ENCODE measurements around the gene CCNL2. TPM values are rescaled to one million over a fixed set of nuclear protein-coding genes. Genes with fewer than 3 reads are reported as not detected.

CCNL2 gene
- total RNA-seq, 6 donors from 2014 or later = 131 to 897 (median 216) TPM

GRCh38 chr1:1377540-1378205, 21.5 kb downstream of the CCNL2 start:
- H3K9me3 ChIP-seq = no peaks in the 10 kb centered on the region
- 95 to 96% methylated on average over 16 of the region's 16 CpGs for WGBS, 2 donors
- ATAC-seq (ENCODE audit: low FRiP score in 2 of 2) = no peak
- no peak for TF ChIP-seq POLR2AphosphoS5 (IDR thresholded peaks at IDR 0.05)
- TF ChIP-seq CTCF (IDR thresholded peaks at IDR 0.05) = no peak
- TF ChIP-seq EP300 (IDR thresholded peaks at IDR 0.05) = no peak
- no peak for TF ChIP-seq POLR2A (IDR thresholded peaks at IDR 0.05)
- H3K4me3 ChIP-seq = no peak overlapping the region
- H3K4me1 ChIP-seq = peaks cover 17 to 28% (median 22%) of the 10 kb centered on the region in 4 donors
- DNase-seq = peak in 1 of 2 donors; percentile 66
- peaks cover 0 to 25% (median 13%) of the 10 kb centered on the region in 4 donors for H3K36me3 ChIP-seq
- H3K27ac ChIP-seq = no peak overlapping the region
- no peaks in the 10 kb centered on the region for H3K27me3 ChIP-seq

- peak overlapping the region in 1 of 4 donors; percentile 98 for H3K27ac ChIP-seq
- 95 to 97% methylated on average over 9 to 10 of the region's 10 CpGs for WGBS, 2 donors
- peaks cover 26 to 38% (median 31%) of the 10 kb centered on the region in 4 donors for H3K4me1 ChIP-seq
- ATAC-seq (ENCODE audit: low FRiP score in 2 of 2) = no peak
- TF ChIP-seq POLR2AphosphoS5 (IDR thresholded peaks at IDR 0.05) (no peak), POLR2A (IDR thresholded peaks at IDR 0.05) (no peak), EP300 (IDR thresholded peaks at IDR 0.05) (no peak), CTCF (IDR thresholded peaks at IDR 0.05) (no peak)
- peak in 1 of 2 donors; percentile 60 for DNase-seq
- H3K4me3 ChIP-seq = no peak overlapping the region
- no peaks in the 10 kb centered on the region for H3K9me3 ChIP-seq
- no peaks in the 10 kb centered on the region for H3K27me3 ChIP-seq
- peaks cover 0 to 28% (median 12%) of the 10 kb centered on the region in 4 donors for H3K36me3 ChIP-seq
Observed at GRCh38 chr1:1376551-1377226, 22.4 kb downstream of the CCNL2 start.

GRCh38 chr1:1374929-1375662, 24.0 kb downstream of the CCNL2 start, which contains the start of gene AURKAIP1:
Gene AURKAIP1, minus strand, starts transcription at chr1:1375207. Its CDS starts 451 bp downstream, at chr1:1374756.
- ATAC-seq (ENCODE audit: low FRiP score in 2 of 2) = peak; percentile 97 to 98
- TF ChIP-seq CTCF (IDR thresholded peaks at IDR 0.05) (peak in 4 of 6 experiments; percentile 46 to 74 (median 68)), POLR2A (IDR thresholded peaks at IDR 0.05) (peak in 3 of 4 donors; percentile 26 to 77 (median 48)), EP300 (IDR thresholded peaks at IDR 0.05) (peak in 1 of 4 donors; percentile 51), POLR2AphosphoS5 (IDR thresholded peaks at IDR 0.05) (peak; percentile 86 to 95)
- WGBS, 2 donors = 0 to 1% methylated on average over 12 to 58 of the region's 85 CpGs

GRCh38 chr1:1374589-1374928, 24.6 kb downstream of the CCNL2 start:
- no peak for DNase-seq
- peaks cover 0 to 15% (median 9%) of the 10 kb centered on the region in 4 donors for H3K36me3 ChIP-seq
- WGBS, 2 donors = 0 to 2% methylated on average over 5 to 12 of the region's 24 CpGs
- H3K27me3 ChIP-seq = no peaks in the 10 kb centered on the region
- H3K4me3 ChIP-seq = peak overlapping the region; percentile 83 to 100 (median 94)
- H3K27ac ChIP-seq = peak overlapping the region; percentile 88 to 98 (median 94)
- H3K4me1 ChIP-seq = peaks cover 28 to 44% (median 35%) of the 10 kb centered on the region in 4 donors
- no peaks in the 10 kb centered on the region for H3K9me3 ChIP-seq
- ATAC-seq (ENCODE audit: low FRiP score in 2 of 2) = no peak
- TF ChIP-seq POLR2AphosphoS5 (IDR thresholded peaks at IDR 0.05) (no peak), POLR2A (IDR thresholded peaks at IDR 0.05) (no peak), EP300 (IDR thresholded peaks at IDR 0.05) (no peak), CTCF (IDR thresholded peaks at IDR 0.05) (no peak)

More at GRCh38 chr1:1374929-1375662, 24.0 kb downstream of the CCNL2 start, which contains the start of gene AURKAIP1:
- Histone ChIP-seq H3K27me3 (no peaks in the 10 kb centered on the region), H3K4me1 (peaks cover 28 to 44% (median 35%) of the 10 kb centered on the region in 4 donors), H3K27ac (peak within 1 kb of the TSS; percentile 88 to 98 (median 94)), H3K36me3 (peaks cover 0 to 15% (median 9%) of the 10 kb centered on the region in 4 donors), H3K9me3 (no peaks in the 10 kb centered on the region), H3K4me3 (peak within 1 kb of the TSS; percentile 83 to 100 (median 94))
- peak; percentile 98 to 99 for DNase-seq

Measured in upper lobe of left lung (tissue), 6 donors.